ENCODE results near the gene ADAMTS1. TPM values are rescaled to one million over a fixed set of nuclear protein-coding genes. Genes with fewer than 3 reads are reported as not detected.

The ADAMTS1 gene
- total RNA-seq, 1 donor from 2014 or later = 128 TPM

DNA sequence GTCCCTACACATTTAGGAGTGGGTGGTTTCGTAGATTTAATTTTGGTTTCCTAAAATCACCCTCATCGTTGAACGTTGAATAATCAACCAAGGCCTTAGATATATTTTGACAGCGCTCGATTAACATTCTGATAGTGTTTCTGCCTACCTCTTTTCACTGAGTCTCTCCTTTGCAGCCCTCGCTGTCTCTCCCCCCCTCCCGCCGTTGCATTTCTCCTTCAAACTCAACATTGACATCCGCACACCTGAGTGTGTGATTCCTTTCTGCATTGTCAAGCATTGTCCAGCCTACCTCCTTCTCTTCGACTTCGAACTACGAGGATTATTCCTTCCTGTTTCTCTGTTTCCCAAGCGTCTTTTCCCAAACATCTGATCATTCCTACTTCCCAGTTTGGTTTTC, 1.8 kb upstream of the ADAMTS1 start:
- no peak for DNase-seq (ENCODE audit: low spot score)
- ATAC-seq = no peak
- intact Hi-C loops (cut with DNase I) = loop anchor here (5.0 kb wide), 1 partner anchor 80 kb away; no protein-coding TSS in a partner anchor

DNA sequence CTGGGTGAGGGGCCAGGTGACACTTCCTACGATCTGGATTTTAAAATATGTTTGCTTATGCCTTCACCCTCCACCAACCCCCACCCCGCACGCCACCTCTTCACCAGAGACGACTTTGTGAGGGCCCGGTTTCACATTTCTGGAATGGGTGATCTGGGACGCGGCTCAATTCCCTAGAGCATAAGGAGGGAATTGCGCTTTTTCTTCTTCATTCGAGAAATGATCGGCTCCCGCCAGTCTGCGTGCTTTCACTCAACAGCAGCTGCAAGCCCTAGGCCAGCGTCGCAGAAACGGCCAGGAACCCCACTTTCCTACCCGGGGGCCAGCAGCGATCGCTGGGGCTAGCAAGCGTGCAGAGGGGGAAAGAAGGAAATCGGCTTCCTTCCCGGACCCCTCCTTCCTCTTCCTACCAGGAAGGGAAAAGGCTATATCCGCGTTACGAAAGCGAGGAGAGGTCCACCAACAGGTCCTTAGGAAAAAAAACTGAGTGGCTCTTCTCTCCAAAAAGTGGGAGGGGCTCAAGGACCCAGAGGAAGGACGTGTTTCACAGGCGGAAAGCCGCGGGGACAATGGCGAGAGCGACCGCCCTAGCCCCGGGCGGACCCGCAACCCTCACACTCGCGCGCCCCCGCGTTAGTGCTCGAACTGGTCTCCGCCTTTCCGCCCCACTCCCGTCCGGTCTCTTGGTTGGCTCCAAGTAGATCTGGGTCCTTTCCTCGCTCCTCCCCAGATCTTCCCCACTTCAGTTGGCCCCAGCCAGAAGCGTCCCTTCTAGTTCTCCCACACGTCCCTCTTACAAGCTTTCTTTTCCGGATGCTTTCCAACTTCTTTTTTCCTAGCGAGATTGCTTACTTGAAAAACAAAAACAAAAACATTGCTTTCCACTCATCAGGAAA, 1.1 kb upstream of the ADAMTS1 start:
- intact Hi-C loops (cut with DNase I) = loop anchor here (5.0 kb wide), 1 partner anchor 79 kb away; no protein-coding TSS in a partner anchor
- DNase-seq (ENCODE audit: low spot score) = peak; percentile 94

GRCh38 chr21:26845759-26846035, 488 bp upstream of the ADAMTS1 start:
- intact Hi-C loops (cut with DNase I) = loop anchor here (5.0 kb wide), 1 partner anchor 78 kb away; no protein-coding TSS in a partner anchor
- ATAC-seq = no peak
- DNase-seq (ENCODE audit: low spot score) = no peak

More for the DNA sequence above, 1.1 kb upstream of the ADAMTS1 start:
- peak; percentile 66 for ATAC-seq

DNA sequence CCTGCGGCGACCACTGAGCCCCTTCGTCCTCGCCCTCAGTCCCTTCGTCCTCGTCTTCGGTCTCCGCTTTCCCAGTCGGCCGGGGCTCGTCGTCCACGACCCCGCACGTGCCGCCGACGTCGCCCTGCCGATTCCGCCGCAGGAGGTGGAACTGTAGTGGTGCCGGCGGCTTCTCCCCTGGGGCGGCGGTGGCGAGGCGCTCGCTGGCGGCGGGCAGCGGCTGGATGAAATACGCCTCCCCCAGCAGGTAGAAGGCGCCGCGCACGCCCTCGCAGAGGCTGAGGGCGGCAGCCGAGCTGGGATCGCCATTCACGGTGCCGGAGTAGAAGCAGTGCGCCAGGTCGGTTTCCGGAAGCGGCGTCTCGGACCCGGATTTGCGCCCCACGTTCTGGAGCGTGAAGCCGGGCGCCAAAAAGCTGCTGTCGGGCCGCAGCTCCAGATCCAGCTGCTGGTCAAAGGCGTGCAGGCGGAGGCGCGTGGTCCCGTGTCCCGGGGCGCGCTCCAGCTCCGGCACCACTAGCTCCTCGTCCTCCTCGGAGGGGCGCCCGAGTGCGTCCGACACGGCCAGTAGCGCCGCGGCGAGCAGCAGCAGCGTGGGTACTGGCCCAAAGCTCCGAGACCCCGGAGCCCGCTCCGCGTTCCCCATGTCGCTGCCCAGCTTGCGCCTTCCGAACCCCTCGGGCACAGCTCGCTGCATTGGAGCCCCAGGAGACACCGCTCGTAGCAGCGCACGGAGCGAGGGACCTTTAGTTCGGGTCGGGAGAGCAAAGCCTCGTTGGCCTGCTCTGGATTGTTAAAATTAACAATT, 747 bp downstream of the ADAMTS1 start:
- peak; percentile 79 for DNase-seq (ENCODE audit: low spot score)
- intact Hi-C loops (cut with DNase I) = loop anchor here (5.0 kb wide), 1 partner anchor 77 kb away; no protein-coding TSS in a partner anchor
- peak; percentile 38 for ATAC-seq

GRCh38 chr21:26843933-26844257, 1.3 kb downstream of the ADAMTS1 start:
- no peak for ATAC-seq
- no peak for DNase-seq (ENCODE audit: low spot score)
- intact Hi-C loops (cut with DNase I) = no loop called here

DNA sequence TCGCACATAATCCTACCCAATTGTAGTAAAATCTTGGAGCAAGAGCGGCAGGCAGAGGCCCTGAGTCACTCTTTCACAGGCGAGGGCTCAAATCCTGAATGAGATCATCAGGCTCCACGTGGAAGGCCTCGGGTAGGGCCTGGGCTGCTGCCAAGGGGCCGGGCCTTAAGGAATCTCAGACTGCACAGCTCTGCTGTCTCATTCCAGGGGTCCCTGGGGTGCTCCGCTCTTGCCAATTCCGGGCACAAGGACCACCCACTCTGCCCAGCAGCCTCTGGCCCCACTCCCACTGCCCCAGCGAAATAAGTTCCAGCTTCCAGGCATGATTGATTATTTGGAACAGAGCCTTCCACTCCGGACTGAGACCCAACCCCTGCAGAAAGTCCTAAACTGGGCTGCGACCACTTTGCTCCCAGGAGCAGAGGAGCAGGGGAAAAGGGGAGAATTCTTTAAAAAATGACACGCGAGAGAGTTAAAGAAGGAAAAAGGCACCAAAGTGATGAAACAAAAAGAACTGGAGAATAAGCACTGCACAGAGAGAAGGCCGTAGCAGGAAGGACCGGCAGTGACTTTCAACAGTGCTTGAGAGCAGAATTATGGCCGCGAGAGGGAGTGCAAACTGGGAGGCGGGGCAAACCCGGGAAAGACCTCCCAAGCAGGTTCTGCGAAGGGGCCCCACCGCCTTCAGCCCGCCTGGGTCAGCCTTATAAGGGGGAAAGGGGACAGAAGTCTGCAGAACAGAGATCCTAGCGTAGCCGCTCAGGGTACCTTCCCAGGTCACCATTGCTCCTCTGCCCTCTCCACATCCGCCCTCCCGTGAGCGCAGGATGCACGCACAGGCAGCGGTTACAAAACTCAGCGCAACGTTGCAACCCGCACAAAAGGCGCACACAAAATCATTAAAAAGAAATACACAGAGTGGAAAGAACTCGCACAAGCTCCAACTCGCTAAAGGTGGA, 2.0 kb downstream of the ADAMTS1 start:
- peak; percentile 79 for ATAC-seq
- intact Hi-C loops (cut with DNase I) = no loop called here
- DNase-seq (ENCODE audit: low spot score) = peak; percentile 96

GRCh38 chr21:26842300-26842699, 2.9 kb downstream of the ADAMTS1 start:
- intact Hi-C loops (cut with DNase I) = no loop called here

GRCh38 chr21:26840912-26841311, 4.3 kb downstream of the ADAMTS1 start:
- peak; percentile 71 for DNase-seq (ENCODE audit: low spot score)
- intact Hi-C loops (cut with DNase I) = no loop called here
- no peak for ATAC-seq

More at GRCh38 chr21:26842300-26842699, 2.9 kb downstream of the ADAMTS1 start:
- DNase-seq (ENCODE audit: low spot score) = no peak
- ATAC-seq = no peak

DNA sequence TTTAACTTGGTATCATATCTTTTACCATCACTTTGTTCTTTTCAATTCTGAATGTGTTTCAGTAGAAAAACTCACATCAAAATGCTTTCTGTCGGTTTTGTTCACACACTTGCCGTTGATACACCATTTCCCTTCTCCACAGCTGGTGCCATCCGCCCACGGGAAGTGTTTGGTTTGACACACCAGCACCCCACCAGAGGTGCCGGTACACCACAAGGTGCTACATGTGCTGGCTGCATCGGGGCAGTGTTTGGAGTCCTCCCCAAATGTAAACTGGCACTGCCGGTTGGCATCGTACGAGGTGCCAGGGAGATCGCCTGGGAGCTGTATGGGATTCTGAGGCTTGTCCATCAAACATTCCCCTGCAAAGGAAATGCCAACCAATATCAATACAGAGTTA, 5.0 kb downstream of the ADAMTS1 start:
- intact Hi-C loops (cut with DNase I) = no loop called here
- DNase-seq (ENCODE audit: low spot score) (no peak), ATAC-seq (no peak)

DNA sequence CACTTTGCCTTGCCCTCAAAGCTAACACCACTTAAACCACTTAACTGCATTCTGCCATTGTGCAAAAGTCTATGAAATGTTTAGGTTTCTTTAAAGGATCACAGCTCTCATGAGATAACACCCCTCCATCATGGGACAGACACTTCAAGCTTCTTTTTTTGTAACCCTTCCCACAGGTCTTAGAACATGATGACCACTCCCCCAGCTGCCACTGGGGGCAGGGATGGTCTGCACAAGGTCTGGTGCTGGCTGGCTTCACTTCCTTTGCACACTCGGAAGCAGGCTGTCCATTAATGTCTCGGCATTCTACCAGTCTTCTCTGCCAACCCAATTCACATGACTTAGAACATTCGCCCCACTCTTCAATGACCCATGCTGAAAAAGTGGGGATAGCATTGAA, 7.7 kb downstream of the ADAMTS1 start:
- intact Hi-C loops (cut with DNase I) = no loop called here
- ATAC-seq (no peak), DNase-seq (ENCODE audit: low spot score) (no peak)

- DNase-seq (ENCODE audit: low spot score) = no peak
- ATAC-seq = no peak
- intact Hi-C loops (cut with DNase I) = no loop called here
Measured at GRCh38 chr21:26836528-26836927, 8.7 kb downstream of the ADAMTS1 start.

GRCh38 chr21:26835714-26836265, 9.4 kb downstream of the ADAMTS1 start:
- DNase-seq (ENCODE audit: low spot score) (no peak), ATAC-seq (no peak)
- intact Hi-C loops (cut with DNase I) = no loop called here

- ATAC-seq = peak; percentile 66
- intact Hi-C loops (cut with DNase I) = no loop called here
- no peak for DNase-seq (ENCODE audit: low spot score)
Measured at GRCh38 chr21:26835027-26835713, 10.0 kb downstream of the ADAMTS1 start.

DNA sequence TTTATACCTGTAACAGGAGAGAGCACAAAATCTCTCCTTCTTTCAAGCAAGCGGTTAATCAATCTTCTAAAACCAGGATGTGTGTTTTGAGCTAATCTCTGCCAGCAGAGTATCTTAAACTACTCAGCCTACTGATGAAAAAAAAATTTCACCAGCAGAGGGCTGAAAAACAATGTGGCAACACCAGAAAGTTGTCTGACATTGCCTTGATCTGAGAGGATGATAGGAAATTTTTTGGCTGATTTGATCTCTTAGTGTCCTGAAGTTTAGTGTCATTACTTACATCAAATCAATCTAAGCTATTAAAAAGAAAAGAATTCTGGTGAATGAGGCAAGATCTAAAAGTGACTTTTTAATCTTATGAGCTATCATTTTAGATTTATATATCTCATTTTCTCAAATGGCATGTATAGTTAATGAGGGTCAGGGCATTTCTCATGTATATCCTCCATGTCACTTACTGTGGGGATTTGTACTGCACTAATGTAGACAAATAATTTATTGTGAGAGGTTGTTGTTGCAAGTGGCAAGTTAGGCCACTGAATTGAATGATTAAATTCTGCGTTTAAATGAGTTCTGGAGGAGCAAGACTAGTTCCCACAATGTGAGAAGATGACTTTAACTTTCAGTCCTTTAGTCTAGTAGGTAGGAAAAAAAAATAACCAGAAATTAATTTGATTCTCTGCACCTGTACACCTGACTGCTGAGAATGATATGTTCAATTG, 10.9 kb downstream of the ADAMTS1 start:
- DNase-seq (ENCODE audit: low spot score) (no peak), ATAC-seq (peak; percentile 38)
- intact Hi-C loops (cut with DNase I) = no loop called here

- DNase-seq (ENCODE audit: low spot score) (no peak), ATAC-seq (no peak)
- intact Hi-C loops (cut with DNase I) = no loop called here
Measured at GRCh38 chr21:26833460-26833939, 11.7 kb downstream of the ADAMTS1 start.

- ATAC-seq (no peak), DNase-seq (ENCODE audit: low spot score) (no peak)
- intact Hi-C loops (cut with DNase I) = no loop called here
Measured at GRCh38 chr21:26833011-26833410, 12.2 kb downstream of the ADAMTS1 start.

DNA sequence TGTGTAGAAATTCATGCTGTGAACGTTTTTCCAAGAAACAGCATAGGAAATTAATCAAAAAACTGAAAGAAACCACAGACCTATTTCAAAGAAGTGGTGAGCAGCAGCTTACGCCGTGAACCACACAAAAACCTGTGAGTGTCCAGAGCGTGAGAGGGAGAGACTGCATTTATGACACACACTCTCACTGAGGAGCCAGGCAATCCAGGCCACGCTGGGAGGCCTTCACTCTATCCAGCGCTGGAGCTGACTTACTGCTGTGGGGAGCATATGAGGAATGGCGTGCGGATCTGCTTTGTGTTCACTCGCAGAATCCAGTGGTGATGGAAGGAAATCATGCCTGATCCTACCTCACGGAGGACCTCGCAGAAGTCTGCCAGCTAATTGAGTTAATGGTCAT, 12.7 kb downstream of the ADAMTS1 start:
- ATAC-seq (no peak), DNase-seq (ENCODE audit: low spot score) (no peak)
- intact Hi-C loops (cut with DNase I) = no loop called here
